ENCODE data around the gene BARHL2. TPM values are rescaled to one million over a fixed set of nuclear protein-coding genes. Genes with fewer than 3 reads are reported as not detected.

BARHL2 gene
- total and polyA plus RNA-seq, 2 donors (not counting 3 experiments of a cell fraction or from before 2014, with no cell fraction given) = not detected

- no TSS peak for BruUV-seq (replicated peaks)
- POLR2A ChIA-PET = no interaction called here
- no peak for DNase-seq (ENCODE audit: low read depth, low spot score)
Measured at GRCh38 chr1:90704817-90705216, 12.3 kb downstream of the BARHL2 start.

More at GRCh38 chr1:90704817-90705216, 12.3 kb downstream of the BARHL2 start:
- Histone ChIP-seq H3K9ac (replicated peaks; ENCODE audit: extremely low read depth, insufficient read depth, low read length) (no peak overlapping the region), H3K79me2 (ENCODE audit: control insufficient read depth, insufficient read depth, low read length) (no peaks in the 10 kb centered on the region), H4K20me1 (replicated peaks; ENCODE audit: control insufficient read depth, extremely low read depth, insufficient read depth, low read length) (no peaks in the 10 kb centered on the region), H2AFZ (ENCODE audit: low read depth, low read length) (no peak overlapping the region), H3K4me1 (ENCODE audit: control insufficient read depth, extremely low read depth, insufficient read depth, low read length) (peaks cover 2% of the 10 kb centered on the region), H3K4me2 (ENCODE audit: insufficient read depth, low read length) (no peak overlapping the region), H3K9me1 (replicated peaks; ENCODE audit: control insufficient read depth, extremely low read depth, insufficient read depth, low read length) (no peaks in the 10 kb centered on the region), H3K36me3 (ENCODE audit: control insufficient read depth in 2 of 2, extremely low read depth in 1 of 2, insufficient read depth in 2 of 2, low read length in 2 of 2) (no peaks in the 10 kb centered on the region), H3K4me3 (replicated peaks in 1 of 3; ENCODE audit: insufficient read depth in 1 of 3, low read depth in 1 of 3, low read length in 3 of 3) (no peak overlapping the region), H3K27ac (ENCODE audit: insufficient read depth, low read depth, low read length) (no peak overlapping the region), H3K9me3 (replicated peaks; ENCODE audit: control insufficient read depth, insufficient read depth, low read length) (no peaks in the 10 kb centered on the region), H3K27me3 (ENCODE audit: control insufficient read depth in 2 of 2, insufficient read depth in 2 of 2, low read length in 2 of 2) (peaks cover 44 to 54% of the 10 kb centered on the region in 2 experiments)
- CTCF ChIA-PET = interaction anchor here (1.4 to 1.7 kb wide), 2 partner anchors 17 to 322 kb away, joined by 3 to 7 read pairs; no protein-coding TSS in a partner anchor
- intact Hi-C loops (cut with micrococcal nuclease) (no loop called here), dilution Hi-C loops (cut with MboI; ENCODE audit: extremely low pct_ligation_motif_present, low sequenced_read_pairs) (no loop called here)
- TF ChIP-seq POLR2AphosphoS5 (IDR thresholded peaks at IDR 0.05; ENCODE audit: insufficient read depth, low read depth, low read length) (no peak), MYC (IDR thresholded peaks at IDR 0.05; ENCODE audit: low read depth, low read length) (no peak), EZH2 (IDR thresholded peaks at IDR 0.05; ENCODE audit: borderline replicate concordance, low read depth, low read length, severe bottlenecking) (no peak), FOS (IDR thresholded peaks at IDR 0.05; ENCODE audit: borderline replicate concordance, insufficient read depth, low read length) (no peak), CTCF (IDR thresholded peaks at IDR 0.05; ENCODE audit: extremely low read depth in 1 of 2, insufficient read depth in 1 of 2, low read depth in 1 of 2, low read length in 2 of 2) (no peak)
- FAIRE-seq = no peak

Data from endothelial cell of umbilical vein (primary cell).